GM19467 (cell line): ENCODE results near the gene ANAPC13.
A peak's percentile ranks its signal among the peaks of the same experiment; 100 is the strongest.

Source experiments
- ATAC-seq: cut with Tn5 transposase; IDR thresholded peaks from one replicate; pipeline ENCODE4 v1.9.1; 2021; ENCODE audit warnings: mild to moderate bottlenecking, moderate library complexity; ENCODE audit not compliant: unreplicated experiment

Gene ANAPC13, protein sequence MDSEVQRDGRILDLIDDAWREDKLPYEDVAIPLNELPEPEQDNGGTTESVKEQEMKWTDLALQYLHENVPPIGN

DNA sequence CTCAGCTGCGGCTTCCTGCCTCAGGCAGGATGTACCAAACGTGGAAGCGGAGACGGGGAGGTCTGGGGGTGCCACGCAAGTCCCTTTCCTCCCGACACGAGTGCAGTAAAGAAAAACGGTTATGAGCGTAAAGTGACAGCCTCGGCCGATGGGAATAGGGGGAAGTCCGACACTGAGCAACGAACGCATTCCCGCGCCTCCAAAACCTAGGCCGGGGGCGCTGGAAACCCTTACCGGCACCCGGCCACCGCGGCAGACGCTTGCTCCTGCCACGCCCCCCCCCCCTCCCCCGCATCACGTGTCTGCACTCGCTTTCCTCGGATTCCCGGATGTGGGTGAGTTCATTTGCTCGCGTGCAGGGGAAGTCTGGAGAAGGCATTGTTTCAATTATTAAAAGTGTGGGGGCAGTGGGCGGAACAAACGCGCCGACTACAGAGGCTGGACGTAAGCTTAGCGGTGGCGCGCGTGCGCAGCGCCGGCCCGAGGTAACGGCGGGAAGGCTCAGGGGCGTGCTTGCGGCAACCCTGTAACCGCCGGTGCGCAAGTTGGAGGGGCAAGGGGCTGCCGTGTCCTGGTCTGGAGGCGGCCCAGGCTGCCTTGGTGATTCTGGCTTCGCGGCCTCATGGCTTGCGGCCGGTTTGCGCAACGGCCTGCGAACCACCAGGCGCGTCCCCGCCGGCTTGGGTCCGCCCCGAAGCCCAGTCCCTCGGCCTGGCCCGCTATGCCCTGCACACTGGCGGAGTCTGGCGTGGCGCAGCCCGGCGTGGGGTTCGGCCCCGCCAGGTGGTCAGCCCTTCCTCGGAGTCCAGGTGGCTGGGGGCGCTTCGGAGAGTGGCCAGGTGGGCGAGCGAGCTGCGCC lies at the start of gene ANAPC13, which contains the start of gene CEP63:
Gene ANAPC13, minus strand, starts transcription at position 268 of the 859 bp plus-strand sequence. CDS start 3,081 bp downstream, outside the sequence.
Gene CEP63, plus strand, starts transcription at position 340 of the 859 bp plus-strand sequence. CDS start 9,264 bp downstream, outside the sequence.
- ATAC-seq: peak; percentile 75

DNA sequence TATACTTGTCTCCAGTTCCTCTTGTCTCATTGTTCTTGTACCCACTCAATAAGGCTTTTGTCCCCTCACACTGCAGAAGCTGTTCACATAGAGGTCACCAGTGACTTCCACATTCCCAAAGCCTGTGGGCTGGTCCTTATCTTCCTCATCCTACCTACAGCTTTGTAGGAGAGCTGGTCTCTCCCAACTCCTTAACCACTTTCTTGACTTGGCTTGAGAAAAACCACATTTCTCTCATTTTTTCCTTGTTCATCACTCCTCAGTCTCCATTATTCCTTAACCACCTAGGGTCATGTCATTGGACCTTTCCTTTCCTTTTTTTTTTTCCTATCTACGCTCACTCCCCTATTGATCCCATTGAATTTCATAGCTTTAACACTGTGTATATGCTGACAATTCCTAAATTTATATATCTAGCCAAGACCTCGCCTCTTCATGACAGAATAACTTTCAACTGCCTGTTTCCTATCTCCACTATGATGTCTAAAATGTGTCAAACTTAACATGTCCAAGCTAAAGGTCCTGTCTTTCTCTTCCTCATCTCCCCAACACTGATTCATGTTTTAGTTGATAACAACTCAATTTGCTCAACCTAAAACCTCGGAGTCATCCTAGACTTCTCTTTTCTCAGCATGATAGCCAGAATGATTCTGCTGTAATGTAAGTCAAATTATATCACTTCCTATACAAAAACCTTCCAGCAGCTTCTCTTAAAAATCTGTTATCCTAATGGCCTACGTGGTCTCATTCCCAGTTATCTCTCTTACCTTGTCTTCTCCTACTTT lies 49.6 kb upstream of the ANAPC13 start:
- ATAC-seq: no peak

DNA sequence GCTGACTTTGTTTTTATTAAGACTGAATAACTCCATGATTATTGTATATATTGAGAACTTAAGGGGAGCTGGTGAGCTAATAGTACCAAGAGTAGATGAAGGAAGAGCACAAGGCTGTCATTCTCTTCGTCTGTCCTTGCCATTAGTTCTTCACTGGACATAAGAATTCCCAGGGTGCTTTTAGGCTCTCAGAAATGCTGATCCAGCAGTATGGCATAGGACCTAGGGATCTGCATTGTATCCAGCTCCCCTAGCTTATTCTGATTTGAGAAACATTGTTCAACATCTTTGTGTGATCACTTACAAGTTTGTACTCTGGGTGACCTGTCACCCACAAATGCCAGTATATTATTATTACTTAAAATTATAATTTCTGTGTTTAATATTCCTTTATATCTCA lies 47.7 kb upstream of the ANAPC13 start:
- ATAC-seq: no peak

DNA sequence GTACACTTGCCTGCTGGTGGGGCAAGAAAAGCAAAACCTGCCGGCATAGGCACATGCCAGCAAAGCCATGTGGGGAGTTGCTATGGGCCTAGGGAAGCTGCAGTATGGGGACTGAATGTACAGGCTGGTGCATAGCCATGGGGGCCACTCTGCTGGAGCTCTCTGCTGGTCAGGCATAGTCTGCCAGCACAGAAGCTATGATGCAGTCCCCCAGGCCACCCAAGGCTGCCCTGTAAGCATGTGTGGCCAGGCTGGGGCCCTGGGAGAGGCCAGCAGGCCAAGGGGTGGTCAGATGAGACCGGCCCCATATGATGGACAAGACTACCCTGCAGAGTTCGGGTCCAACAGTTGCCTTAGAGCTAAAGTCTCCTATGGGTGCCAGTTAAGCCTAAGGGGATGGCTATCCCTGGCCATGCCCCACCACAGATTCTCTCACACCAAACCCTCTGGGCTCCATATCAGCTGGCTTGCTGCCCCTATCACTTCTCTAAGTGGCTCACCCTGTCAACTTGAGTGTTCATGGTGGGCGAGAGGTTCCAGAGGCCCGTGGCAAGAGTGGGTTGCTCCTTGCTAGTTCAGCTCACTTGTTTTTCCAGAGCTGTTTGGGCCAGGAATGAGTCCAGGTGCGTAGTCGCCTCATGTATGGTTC lies 41.9 kb upstream of the ANAPC13 start:
- no peak for ATAC-seq

GRCh38 chr3:134527037-134527436 lies 41.3 kb upstream of the ANAPC13 start:
- no peak for ATAC-seq

DNA sequence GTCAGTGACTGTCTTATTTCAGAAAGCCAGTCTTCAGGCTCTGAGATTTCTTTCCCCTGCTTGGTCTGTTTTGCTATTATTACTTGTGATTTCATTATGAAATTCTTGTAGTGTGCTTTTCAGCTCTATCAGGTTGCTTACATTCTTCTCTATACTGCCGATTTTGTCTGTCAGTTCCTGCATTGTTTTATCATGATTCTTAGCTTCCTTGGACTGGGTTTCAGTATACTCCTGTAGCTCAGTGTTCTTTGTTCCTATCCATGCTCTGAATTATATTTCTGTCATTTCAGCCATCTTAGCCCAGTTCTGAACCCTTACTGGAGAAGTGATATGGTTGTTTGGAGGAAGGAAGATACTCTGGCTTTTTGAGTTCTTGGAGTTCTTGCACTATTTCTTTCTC lies 40.5 kb upstream of the ANAPC13 start:
- no peak for ATAC-seq

- ATAC-seq: no peak
These were observed 39.5 kb upstream of the ANAPC13 start for GRCh38 chr3:134525293-134525692.

DNA sequence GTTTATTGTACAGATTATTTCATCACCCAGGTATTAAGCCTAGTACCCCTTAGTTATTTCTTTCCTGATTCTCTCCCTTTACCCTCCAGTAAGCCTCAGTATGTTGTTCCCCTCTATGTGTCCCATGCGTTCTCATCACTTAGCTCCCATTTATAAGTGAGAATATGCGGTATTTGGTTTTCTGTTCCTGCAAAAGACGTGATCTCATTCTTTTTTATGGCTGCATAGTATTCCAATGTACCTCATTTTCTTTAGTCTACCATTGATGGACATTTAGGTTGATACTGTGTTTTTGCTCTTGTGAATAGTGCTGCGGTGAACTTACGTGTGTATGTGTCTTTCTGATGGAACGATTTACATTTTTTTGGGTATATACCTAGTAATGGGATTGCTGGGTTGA lies 36.8 kb upstream of the ANAPC13 start:
- ATAC-seq: no peak

- ATAC-seq: no peak
These were observed 32.0 kb upstream of the ANAPC13 start for GRCh38 chr3:134517791-134518190.

GRCh38 chr3:134516905-134517304 lies 31.1 kb upstream of the ANAPC13 start:
- ATAC-seq: no peak

GRCh38 chr3:134511500-134511899 lies 25.7 kb upstream of the ANAPC13 start:
- no peak for ATAC-seq

GRCh38 chr3:134505485-134505884 lies 19.7 kb upstream of the ANAPC13 start:
- no peak for ATAC-seq

GRCh38 chr3:134504132-134504531 lies 18.3 kb upstream of the ANAPC13 start:
- ATAC-seq: no peak

DNA sequence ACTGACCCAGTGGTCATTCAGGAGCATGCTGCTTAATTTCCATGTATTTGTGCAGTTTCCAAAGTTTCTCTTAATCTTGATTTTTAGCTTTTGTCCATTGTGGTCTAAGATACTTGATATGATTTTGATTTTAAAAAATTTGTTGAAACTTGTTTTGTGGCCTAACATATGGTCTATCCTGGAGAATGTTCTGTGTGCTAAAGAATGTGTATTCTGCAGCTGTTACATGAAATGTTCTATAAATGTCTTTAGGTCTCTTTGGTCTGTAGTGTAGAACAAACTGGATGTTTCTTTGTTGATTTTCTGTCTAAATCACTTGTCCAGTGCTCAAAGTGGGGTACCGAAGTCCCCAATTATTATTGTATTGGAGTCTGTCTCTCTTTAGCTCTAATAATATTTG lies 17.5 kb upstream of the ANAPC13 start:
- ATAC-seq: no peak

DNA sequence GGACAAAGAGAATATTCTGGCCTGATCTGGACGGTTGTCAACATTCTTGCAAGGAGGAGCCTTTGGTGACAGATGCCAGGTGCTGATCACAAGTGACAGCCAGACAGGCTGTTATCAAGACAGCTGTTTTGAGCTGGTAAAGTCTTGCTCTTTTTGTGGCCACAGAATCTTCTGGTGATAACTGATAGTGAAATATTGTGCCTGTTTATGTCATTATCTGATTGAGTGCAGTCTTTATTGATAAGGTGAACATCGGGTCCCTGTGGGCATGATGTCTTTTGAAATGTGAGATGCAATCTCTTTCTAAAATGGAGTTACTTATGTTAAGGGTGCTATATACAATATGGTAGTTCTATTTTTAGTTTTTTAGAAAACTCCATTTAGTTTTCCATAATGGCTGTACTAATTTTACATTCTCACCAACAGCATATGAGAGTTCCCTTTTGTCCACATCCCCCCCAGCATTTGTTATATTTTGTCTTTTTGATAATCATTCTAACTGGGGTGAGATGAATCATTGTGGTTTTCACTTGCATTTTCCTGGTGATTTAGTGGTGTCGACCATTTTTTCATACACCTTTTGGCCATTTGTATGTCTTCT lies 10.8 kb upstream of the ANAPC13 start:
- ATAC-seq: no peak

DNA sequence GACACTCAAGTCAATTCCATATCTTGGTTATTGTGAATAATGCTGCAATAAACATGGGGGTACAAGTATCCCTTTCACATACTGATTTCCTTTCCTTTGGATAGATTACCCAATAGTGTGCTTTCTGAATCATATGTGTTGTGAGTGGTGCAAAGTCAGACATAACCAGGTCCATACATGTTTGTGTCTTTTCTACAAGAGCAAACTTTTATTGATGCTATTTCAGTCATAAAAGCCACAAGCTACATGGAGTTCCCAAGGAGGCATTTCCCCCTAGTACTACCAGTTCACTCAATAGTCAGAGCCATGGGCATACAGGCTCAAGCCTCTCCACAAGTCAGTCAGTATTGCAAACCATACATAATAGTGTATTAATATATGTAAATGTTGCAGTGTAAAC lies 10.2 kb upstream of the ANAPC13 start:
- no peak for ATAC-seq

GRCh38 chr3:134494495-134494894 lies 8.7 kb upstream of the ANAPC13 start:
- ATAC-seq: no peak

GRCh38 chr3:134487406-134487805 lies 1.6 kb upstream of the ANAPC13 start:
- ATAC-seq: no peak

DNA sequence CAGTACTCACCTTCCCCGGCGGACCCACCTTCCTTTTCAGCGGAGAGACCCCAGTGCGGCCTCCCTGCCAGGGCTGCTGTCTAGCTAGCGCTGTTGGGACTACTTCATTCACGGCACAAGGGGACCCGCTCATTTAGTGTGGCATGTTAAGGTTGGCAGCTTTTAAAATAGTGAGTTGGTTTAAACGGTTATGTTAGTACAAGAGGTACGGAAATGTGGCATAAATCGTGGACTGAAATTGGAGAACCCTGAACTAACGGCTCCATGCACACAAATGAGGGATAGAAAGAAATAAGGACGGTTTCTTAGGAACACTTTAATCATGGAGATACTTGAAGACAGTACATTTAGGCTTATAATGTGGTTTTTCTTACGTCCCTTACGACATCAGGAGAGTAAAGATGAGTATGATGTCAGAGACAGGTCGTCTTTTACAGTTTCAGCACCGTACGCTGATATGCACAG lies 824 bp upstream of the ANAPC13 start:
- ATAC-seq: no peak

DNA sequence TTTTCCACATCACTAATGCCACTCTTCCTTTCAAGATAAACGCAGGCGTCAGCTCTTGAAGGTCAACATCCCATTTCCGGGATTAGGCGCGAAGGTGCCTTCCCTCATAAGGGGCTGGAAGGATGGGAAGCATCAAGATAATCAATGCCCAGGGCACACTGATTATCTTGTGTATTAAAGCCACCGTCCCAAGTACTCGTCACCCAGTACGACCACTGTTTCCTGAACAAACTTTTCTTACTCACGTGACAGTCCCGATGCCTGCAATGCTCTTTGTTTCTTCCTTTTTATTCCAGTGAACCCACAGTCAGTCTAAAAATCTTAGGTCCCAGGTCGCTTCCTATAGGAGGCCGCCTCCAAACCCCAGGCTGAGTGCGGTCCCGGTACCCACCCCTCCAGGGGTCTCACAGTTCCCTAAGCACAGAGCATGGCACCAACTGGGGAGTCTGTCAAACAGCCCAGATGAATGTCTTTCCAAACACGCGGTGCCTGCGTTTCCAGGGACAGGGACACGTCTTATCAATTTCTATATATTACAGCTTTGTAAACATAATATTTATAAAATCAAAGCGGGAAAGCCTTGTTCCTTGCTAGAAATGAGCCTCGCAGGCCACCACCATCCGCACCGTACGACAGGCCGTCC lies 589 bp downstream of the ANAPC13 start:
- peak; percentile 5 for ATAC-seq
